ENCODE results near the gene NPTXR. TPM values are rescaled to one million over a fixed set of nuclear protein-coding genes. Genes with fewer than 3 reads are reported as not detected.

Gene NPTXR
- total and polyA plus RNA-seq, 10 of the 15 experiments (the other 5 are each of a cell fraction or from before 2014, with no cell fraction given) = 0.02 to 0.38 (median 0.07) TPM; not detected in 2

DNA sequence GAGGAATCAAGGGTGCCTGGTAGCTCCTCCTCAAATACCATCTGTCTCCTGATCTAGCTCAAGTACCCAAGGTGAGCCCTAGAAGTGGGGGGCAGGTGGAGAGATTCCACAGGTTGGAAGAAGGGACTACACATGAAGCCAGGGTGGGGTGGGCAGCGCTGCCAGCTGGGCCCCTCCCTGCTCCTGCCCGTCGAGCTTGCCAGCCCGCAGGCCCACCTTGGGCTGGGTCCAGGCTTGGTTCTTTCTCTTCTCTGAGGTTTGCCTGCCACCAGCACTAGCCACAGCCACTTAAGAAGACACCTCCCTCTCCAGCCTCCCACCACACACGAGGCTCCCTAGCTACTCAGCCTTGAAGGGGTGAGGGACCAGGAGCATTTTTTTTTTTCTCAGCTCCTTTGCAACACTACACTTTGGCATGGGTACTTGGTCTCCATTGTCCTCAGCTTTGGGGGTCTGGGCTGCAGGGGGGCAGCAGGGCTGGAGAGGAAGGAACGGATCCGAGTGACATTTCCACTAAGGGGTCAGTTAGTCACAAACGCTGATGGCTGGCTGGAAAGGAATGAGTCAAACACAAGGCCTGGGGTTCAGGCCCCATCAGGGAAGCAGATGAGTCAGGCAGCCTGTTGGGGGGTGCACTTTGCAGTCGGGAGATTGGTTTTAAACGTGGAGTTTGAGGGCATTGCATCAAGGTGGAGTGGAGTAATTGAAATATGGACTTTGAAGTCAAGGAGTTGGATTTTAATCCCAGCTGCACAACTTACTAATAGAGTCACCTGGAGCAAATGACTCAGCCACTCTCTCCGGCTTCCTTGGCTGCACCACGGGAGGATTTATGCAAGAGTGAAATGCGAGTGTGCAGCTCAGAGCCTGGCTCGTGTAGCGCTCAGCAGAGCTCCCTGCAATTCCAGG, 7.4 kb upstream of the NPTXR start:
- Histone ChIP-seq H3K4me3 (no peak overlapping the region), H3K4me1 (ENCODE audit: control insufficient read depth, insufficient read depth, low read length) (no peaks in the 10 kb centered on the region), H3K4me2 (ENCODE audit: control insufficient read depth, insufficient read depth) (no peak overlapping the region), H3K79me2 (ENCODE audit: control insufficient read depth, insufficient read depth, low read length) (no peaks in the 10 kb centered on the region), H3K36me3 (ENCODE audit: control insufficient read depth in 2 of 2, insufficient read depth in 2 of 2, low read length in 1 of 2) (no peaks in the 10 kb centered on the region), H2AFZ (ENCODE audit: control insufficient read depth, low read depth, low read length) (no peak overlapping the region), H4K20me1 (ENCODE audit: control insufficient read depth, insufficient read depth) (peaks cover 4% of the 10 kb centered on the region; the same call in 1 of the 2 replicates), H3K9me3 (replicated peaks; ENCODE audit: control insufficient read depth, insufficient read depth, low read length) (no peaks in the 10 kb centered on the region), H3K27ac (ENCODE audit: control insufficient read depth, insufficient read depth) (no peak overlapping the region), H3K27me3 (replicated peaks in 1 of 2; ENCODE audit: control insufficient read depth in 2 of 2, insufficient read depth in 2 of 2, low read length in 1 of 2) (peaks cover 0 to 4% of the 10 kb centered on the region in 2 experiments; a peak in 3 of 4 replicates), H3K9ac (ENCODE audit: control insufficient read depth, insufficient read depth, low read length) (no peak overlapping the region)
- WGBS (ENCODE audit: insufficient coverage, insufficient replicate concordance, low lambda C conversion rate, missing lambda C conversion rate) = 14% methylated on average over 15 of the region's 15 CpGs
- POLR2A ChIA-PET = no interaction called here
- intact Hi-C loops (cut with micrococcal nuclease; ENCODE audit: unreplicated experiment) (no loop called here), in situ Hi-C loops (cut with MboI) (no loop called here)
- ATAC-seq (no peak), FAIRE-seq (no peak), DNase-seq (ENCODE audit: low read depth, low spot score) (no peak)
- SMC1A ChIA-PET (ENCODE audit: uncharacterized antibody, unreplicated experiment) = no interaction called here
- RAD21 ChIA-PET (ENCODE audit: unreplicated experiment) = no interaction called here
- CTCF ChIA-PET = interaction anchor here (0.6 to 0.7 kb wide), 2 partner anchors 18 to 22 kb away, joined by 3 to 4 read pairs; no protein-coding TSS in a partner anchor
- BruUV-seq (replicated peaks) = no TSS peak
- TF ChIP-seq SMAD5 (IDR thresholded peaks at IDR 0.05; ENCODE audit: low read depth) (no peak), CBX3 (IDR thresholded peaks at IDR 0.05; ENCODE audit: borderline replicate concordance, low read depth) (no peak), NFYA (IDR thresholded peaks at IDR 0.05; ENCODE audit: borderline replicate concordance, low read depth, low read length) (no peak), SMARCA5 (IDR thresholded peaks at IDR 0.05) (no peak), RFX5 (IDR thresholded peaks at IDR 0.05; ENCODE audit: low read depth, low read length) (no peak), CBX5 (IDR thresholded peaks at IDR 0.05; ENCODE audit: low read depth) (no peak), IKZF2 (IDR thresholded peaks at IDR 0.05) (no peak), MYC (IDR thresholded peaks at IDR 0.05; ENCODE audit: insufficient read depth, insufficient read length, insufficient replicate concordance, low read length, severe bottlenecking) (no peak), KLF5 (IDR thresholded peaks at IDR 0.05; ENCODE audit: partially characterized antibody) (no peak), SREBF2 (IDR thresholded peaks at IDR 0.05; ENCODE audit: low read length) (no peak), NR2C2 (IDR thresholded peaks at IDR 0.05; ENCODE audit: borderline replicate concordance, control insufficient read depth, insufficient read length, low read depth) (no peak), KDM1A (IDR thresholded peaks at IDR 0.05; ENCODE audit: borderline replicate concordance) (no peak), NFXL1 (IDR thresholded peaks at IDR 0.05; ENCODE audit: borderline replicate concordance) (no peak)
- TF ChIP-seq, protein P1, sequence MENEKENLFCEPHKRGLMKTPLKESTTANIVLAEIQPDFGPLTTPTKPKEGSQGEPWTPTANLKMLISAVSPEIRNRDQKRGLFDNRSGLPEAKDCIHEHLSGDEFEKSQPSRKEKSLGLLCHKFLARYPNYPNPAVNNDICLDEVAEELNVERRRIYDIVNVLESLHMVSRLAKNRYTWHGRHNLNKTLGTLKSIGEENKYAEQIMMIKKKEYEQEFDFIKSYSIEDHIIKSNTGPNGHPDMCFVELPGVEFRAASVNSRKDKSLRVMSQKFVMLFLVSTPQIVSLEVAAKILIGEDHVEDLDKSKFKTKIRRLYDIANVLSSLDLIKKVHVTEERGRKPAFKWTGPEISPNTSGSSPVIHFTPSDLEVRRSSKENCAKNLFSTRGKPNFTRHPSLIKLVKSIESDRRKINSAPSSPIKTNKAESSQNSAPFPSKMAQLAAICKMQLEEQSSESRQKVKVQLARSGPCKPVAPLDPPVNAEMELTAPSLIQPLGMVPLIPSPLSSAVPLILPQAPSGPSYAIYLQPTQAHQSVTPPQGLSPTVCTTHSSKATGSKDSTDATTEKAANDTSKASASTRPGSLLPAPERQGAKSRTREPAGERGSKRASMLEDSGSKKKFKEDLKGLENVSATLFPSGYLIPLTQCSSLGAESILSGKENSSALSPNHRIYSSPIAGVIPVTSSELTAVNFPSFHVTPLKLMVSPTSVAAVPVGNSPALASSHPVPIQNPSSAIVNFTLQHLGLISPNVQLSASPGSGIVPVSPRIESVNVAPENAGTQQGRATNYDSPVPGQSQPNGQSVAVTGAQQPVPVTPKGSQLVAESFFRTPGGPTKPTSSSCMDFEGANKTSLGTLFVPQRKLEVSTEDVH (IDR thresholded peaks at IDR 0.05; ENCODE audit: low read depth, partially characterized antibody) = no peak
- TF ChIP-seq, protein P2, sequence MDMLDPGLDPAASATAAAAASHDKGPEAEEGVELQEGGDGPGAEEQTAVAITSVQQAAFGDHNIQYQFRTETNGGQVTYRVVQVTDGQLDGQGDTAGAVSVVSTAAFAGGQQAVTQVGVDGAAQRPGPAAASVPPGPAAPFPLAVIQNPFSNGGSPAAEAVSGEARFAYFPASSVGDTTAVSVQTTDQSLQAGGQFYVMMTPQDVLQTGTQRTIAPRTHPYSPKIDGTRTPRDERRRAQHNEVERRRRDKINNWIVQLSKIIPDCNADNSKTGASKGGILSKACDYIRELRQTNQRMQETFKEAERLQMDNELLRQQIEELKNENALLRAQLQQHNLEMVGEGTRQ (IDR thresholded peaks at IDR 0.05; ENCODE audit: borderline replicate concordance, low read depth, low read length) = no peak
- TF ChIP-seq, protein P3, sequence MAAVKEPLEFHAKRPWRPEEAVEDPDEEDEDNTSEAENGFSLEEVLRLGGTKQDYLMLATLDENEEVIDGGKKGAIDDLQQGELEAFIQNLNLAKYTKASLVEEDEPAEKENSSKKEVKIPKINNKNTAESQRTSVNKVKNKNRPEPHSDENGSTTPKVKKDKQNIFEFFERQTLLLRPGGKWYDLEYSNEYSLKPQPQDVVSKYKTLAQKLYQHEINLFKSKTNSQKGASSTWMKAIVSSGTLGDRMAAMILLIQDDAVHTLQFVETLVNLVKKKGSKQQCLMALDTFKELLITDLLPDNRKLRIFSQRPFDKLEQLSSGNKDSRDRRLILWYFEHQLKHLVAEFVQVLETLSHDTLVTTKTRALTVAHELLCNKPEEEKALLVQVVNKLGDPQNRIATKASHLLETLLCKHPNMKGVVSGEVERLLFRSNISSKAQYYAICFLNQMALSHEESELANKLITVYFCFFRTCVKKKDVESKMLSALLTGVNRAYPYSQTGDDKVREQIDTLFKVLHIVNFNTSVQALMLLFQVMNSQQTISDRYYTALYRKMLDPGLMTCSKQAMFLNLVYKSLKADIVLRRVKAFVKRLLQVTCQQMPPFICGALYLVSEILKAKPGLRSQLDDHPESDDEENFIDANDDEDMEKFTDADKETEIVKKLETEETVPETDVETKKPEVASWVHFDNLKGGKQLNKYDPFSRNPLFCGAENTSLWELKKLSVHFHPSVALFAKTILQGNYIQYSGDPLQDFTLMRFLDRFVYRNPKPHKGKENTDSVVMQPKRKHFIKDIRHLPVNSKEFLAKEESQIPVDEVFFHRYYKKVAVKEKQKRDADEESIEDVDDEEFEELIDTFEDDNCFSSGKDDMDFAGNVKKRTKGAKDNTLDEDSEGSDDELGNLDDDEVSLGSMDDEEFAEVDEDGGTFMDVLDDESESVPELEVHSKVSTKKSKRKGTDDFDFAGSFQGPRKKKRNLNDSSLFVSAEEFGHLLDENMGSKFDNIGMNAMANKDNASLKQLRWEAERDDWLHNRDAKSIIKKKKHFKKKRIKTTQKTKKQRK (IDR thresholded peaks at IDR 0.05; ENCODE audit: low read depth, low read length) = no peak

Measured in GM12878 (cell line).